Glutamatergic neuron (in vitro differentiated cells): ENCODE measurements around the gene CCT4. TPM values are rescaled to one million over a fixed set of nuclear protein-coding genes. Genes with fewer than 3 reads are reported as not detected.
"Not testable (repeated sequence)": the region's sequence is repeated elsewhere in the genome, so short reads cannot be mapped to it uniquely, and the experiment has no call there.

ENCODE experiments used
- DNase-seq: peaks from one replicate; pipeline ENCODE4 v3.0.0; 2022
- H3K27ac Mint-ChIP-seq: one replicate; pipeline ENCODE4 v1.8.0; 2020; ENCODE audit warnings: mild to moderate bottlenecking, mixed read lengths, inconsistent platforms; ENCODE audit not compliant: unreplicated experiment
- H3K27me3 Mint-ChIP-seq: one replicate; pipeline ENCODE4 v1.8.0; 2020; ENCODE audit warnings: mild to moderate bottlenecking, moderate library complexity, mixed read lengths, inconsistent platforms; ENCODE audit not compliant: unreplicated experiment
- H3K36me3 Mint-ChIP-seq: one replicate; pipeline ENCODE4 v1.8.0; 2020; ENCODE audit warnings: mild to moderate bottlenecking, mixed read lengths, inconsistent platforms; ENCODE audit not compliant: unreplicated experiment
- H3K4me1 Mint-ChIP-seq: one replicate; pipeline ENCODE4 v1.8.0; 2020; ENCODE audit warnings: mild to moderate bottlenecking, low read depth, mixed read lengths, inconsistent platforms; ENCODE audit not compliant: unreplicated experiment
- H3K4me3 Mint-ChIP-seq: one replicate; pipeline ENCODE4 v1.8.0; 2020; ENCODE audit warnings: mild to moderate bottlenecking, mixed read lengths, inconsistent platforms; ENCODE audit not compliant: unreplicated experiment
- H3K9me3 Mint-ChIP-seq: one replicate; pipeline ENCODE4 v1.8.0; 2020; ENCODE audit warnings: mild to moderate bottlenecking, moderate library complexity, mixed read lengths, inconsistent platforms; ENCODE audit not compliant: unreplicated experiment
- CTCF ChIP-seq: fragments of 200-600 bp; sonication (generic); IDR thresholded peaks from one replicate; pipeline ENCODE4 v1.5.0; 2021; ENCODE audit not compliant: partially characterized antibody, unreplicated experiment
- total RNA-seq: library from RNA; stranded (reverse); fragmentation: NEBNext Ultra II Directional; extraction: Animal tissue kit (Norgen Biotek cat#: 25700); gene quantifications from one replicate; pipeline ENCODE4 v1.2.1, GENCODE V29; 2021; ENCODE audit not compliant: unreplicated experiment

CCT4 gene
- total RNA-seq, 1 donor from 2014 or later, result 146 TPM

- Mint-ChIP-seq H3K27me3 (no peaks in the 10 kb centered on the region), H3K36me3 (no peaks in the 10 kb centered on the region), H3K27ac (no peak overlapping the region), H3K9me3 (no peaks in the 10 kb centered on the region), H3K4me1 (no peaks in the 10 kb centered on the region), H3K4me3 (no peak overlapping the region)
- DNase-seq, result no peak
- TF ChIP-seq CTCF, result no peak
Measured at GRCh38 chr2:61900281-61900680, 11.8 kb upstream of the CCT4 start.

GRCh38 chr2:61898810-61899209 is 10.4 kb upstream of the CCT4 start:
- no peak overlapping the region for H3K27ac Mint-ChIP-seq
- no peaks in the 10 kb centered on the region for H3K4me1 Mint-ChIP-seq
- no peaks in the 10 kb centered on the region for H3K9me3 Mint-ChIP-seq
- H3K36me3 Mint-ChIP-seq, result no peaks in the 10 kb centered on the region
- TF ChIP-seq CTCF, result no peak
- no peak for DNase-seq
- no peak overlapping the region for H3K4me3 Mint-ChIP-seq
- no peaks in the 10 kb centered on the region for H3K27me3 Mint-ChIP-seq

- H3K4me1 Mint-ChIP-seq, result peaks cover 4% of the 10 kb centered on the region
- DNase-seq, result no peak
Measured at GRCh38 chr2:61887717-61888266, 664 bp downstream of the CCT4 start.

GRCh38 chr2:61885896-61886603 is 2.4 kb downstream of the CCT4 start:
- no peak for TF ChIP-seq CTCF
- H3K27ac Mint-ChIP-seq, result no peak overlapping the region
- H3K4me3 Mint-ChIP-seq, result peak overlapping the region; percentile 92
- H3K9me3 Mint-ChIP-seq, result peaks cover 1% of the 10 kb centered on the region
- H3K27me3 Mint-ChIP-seq, result peaks cover 2% of the 10 kb centered on the region
- peaks cover 4% of the 10 kb centered on the region for H3K4me1 Mint-ChIP-seq
- H3K36me3 Mint-ChIP-seq, result no peaks in the 10 kb centered on the region
- DNase-seq, result no peak

More at GRCh38 chr2:61887717-61888266, 664 bp downstream of the CCT4 start:
- H3K36me3 Mint-ChIP-seq, result no peaks in the 10 kb centered on the region
- H3K9me3 Mint-ChIP-seq, result peaks cover 1% of the 10 kb centered on the region
- H3K4me3 Mint-ChIP-seq, result peak overlapping the region; percentile 92
- no peak for TF ChIP-seq CTCF
- peaks cover 2% of the 10 kb centered on the region for H3K27me3 Mint-ChIP-seq
- peak overlapping the region; percentile 96 for H3K27ac Mint-ChIP-seq

GRCh38 chr2:61882850-61883249 is 5.6 kb downstream of the CCT4 start:
- TF ChIP-seq CTCF, result no peak
- Mint-ChIP-seq H3K27me3 (no peaks in the 10 kb centered on the region), H3K4me1 (peaks cover 4% of the 10 kb centered on the region), H3K9me3 (no peaks in the 10 kb centered on the region), H3K36me3 (no peaks in the 10 kb centered on the region), H3K4me3 (no peak overlapping the region), H3K27ac (no peak overlapping the region)
- no peak for DNase-seq

- H3K27me3 Mint-ChIP-seq, H3K36me3 Mint-ChIP-seq, H3K4me3 Mint-ChIP-seq, H3K4me1 Mint-ChIP-seq, DNase-seq, H3K9me3 Mint-ChIP-seq, H3K27ac Mint-ChIP-seq: not testable (repeated sequence)
Measured at GRCh38 chr2:61879351-61879750, 9.1 kb downstream of the CCT4 start.
